Activated CD8-positive, alpha-beta memory T cell treated with anti-CD3 and anti-CD28 coated beads, Interleukin-2, amount 10 ng/mL, durations not matched to agents 7 days and 5 days (primary cell): ENCODE results near the gene B4GALT3. TPM values are rescaled to one million over a fixed set of nuclear protein-coding genes. Genes with fewer than 3 reads are reported as not detected.
"Not testable (repeated sequence)": the region's sequence is repeated elsewhere in the genome, so short reads cannot be mapped to it uniquely, and the experiment has no call there.

ENCODE experiments used
- ATAC-seq: fragments of 150-1000 bp; cut with Tn5 transposase; one replicate; pipeline ENCODE4 v1.10.0; 2021; ENCODE audit warnings: moderate library complexity
- CTCF ChIA-PET: fragments of 350-600 bp; sonication (Branson Sonifier 250); formaldehyde crosslinking; loops from one replicate; lab custom pipeline; 2021; ENCODE audit warnings: antibody characterized with exemption; lab: Charles Lee
- DNase-seq: peaks from one replicate; pipeline ENCODE4 v3.0.0-alpha.2; 2020
- H3K27ac Mint-ChIP-seq: one replicate; pipeline ENCODE4 v1.8.0; 2021; ENCODE audit warnings: mild to moderate bottlenecking, mixed read lengths
- H3K27me3 Mint-ChIP-seq: one replicate; pipeline ENCODE4 v1.8.0; 2021; ENCODE audit warnings: mixed read lengths
- H3K36me3 Mint-ChIP-seq: one replicate; pipeline ENCODE4 v1.8.0; 2021; ENCODE audit warnings: mild to moderate bottlenecking, mixed read lengths
- H3K4me1 Mint-ChIP-seq: one replicate; pipeline ENCODE4 v1.8.0; 2021; ENCODE audit warnings: mixed read lengths
- H3K4me3 Mint-ChIP-seq: one replicate; pipeline ENCODE4 v1.8.0; 2021; ENCODE audit warnings: mild to moderate bottlenecking, moderate library complexity, mixed read lengths
- H3K9me3 Mint-ChIP-seq: one replicate; pipeline ENCODE4 v1.8.0; 2022; ENCODE audit warnings: low read depth, mixed read lengths
- total RNA-seq, 2 experiments: library from RNA; stranded (reverse); gene quantifications; one replicate each; pipeline ENCODE4 v1.2.3, GENCODE V29; 2021

B4GALT3 gene
- total RNA-seq = 10 to 100 TPM; 47.0 to 53.5 TPM

DNA sequence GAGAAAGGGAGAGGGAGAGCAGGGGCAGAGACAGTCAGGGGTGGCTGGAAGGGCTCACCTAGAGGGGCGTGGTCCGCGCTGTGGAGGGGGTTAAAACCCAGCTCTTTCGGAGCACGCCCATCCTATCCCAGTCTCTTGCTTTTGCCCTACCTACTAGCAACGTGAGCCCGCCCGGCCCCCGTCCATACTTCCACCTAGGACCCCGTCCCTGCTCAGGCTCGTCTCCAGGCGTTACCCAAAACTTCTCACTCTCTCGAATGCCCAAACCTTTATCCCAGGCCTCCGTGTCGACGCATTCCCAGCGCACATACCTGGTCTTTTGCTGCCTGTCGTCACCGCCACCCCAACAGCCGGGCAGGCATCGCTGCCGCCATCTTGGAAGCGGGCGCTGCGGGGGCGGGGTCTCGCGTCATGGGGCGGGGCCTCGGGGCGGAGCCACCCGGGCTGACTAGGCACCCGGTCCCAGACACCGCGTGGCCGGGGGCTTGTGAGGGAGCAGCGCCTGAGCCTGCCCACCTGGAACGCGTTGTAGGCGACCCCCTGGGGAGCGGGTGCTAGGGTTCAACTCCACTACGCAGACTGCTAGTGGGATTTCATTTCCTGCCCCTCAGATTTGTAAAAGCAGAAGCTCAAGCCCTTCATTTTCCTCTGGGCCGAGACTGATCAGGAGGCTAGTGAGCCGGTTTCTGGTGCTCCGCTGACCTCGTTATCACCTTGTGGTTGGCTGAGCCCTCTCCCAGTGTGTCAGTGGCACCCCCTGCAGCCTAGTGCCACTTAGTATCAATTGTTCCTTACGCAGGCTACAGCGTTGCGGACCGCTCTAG, at the start of gene B4GALT3:
Gene B4GALT3 (minus strand): TSS at position 396 of the 824 bp plus-strand sequence. CDS start 1,447 bp downstream, outside the sequence.
- Mint-ChIP-seq H3K4me1 (peaks cover 58% of the 10 kb centered on the region), H3K9me3 (no peaks in the 10 kb centered on the region), H3K27ac (peak within 1 kb of the TSS; percentile 99), H3K36me3 (peaks cover 28% of the 10 kb centered on the region), H3K27me3 (no peaks in the 10 kb centered on the region), H3K4me3 (peak within 1 kb of the TSS; percentile 99)
- CTCF ChIA-PET = interaction anchor here (1.1 to 3.7 kb wide), 7 partner anchors 9 to 51 kb away, joined by 3 to 34 read pairs (median 5); partner anchors contain the start of genes PPOX and TOMM40L
- peak; percentile 92 for ATAC-seq
- DNase-seq = peak; percentile 94

DNA sequence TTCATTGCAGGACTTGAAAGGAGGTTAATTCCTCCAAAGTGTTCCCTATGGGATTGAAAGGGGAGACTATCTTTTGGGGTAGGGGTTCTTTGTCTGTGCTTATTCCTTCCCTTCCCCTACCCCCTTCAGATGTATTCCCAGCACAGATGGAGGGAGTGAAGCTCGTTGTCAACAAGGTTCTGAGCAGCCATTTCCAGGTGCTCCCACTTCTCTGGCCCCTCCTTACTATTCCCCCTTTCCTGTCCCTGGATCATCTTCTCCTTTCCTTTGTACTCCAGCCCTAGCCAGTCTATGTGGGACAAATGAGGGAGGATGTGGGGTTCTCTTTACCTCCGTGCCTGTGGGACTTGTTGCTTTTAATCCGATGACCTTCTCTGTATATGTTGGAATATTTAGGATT, 49.5 kb upstream of the B4GALT3 start:
- H3K27me3 Mint-ChIP-seq = no peaks in the 10 kb centered on the region
- peaks cover 32% of the 10 kb centered on the region for H3K4me1 Mint-ChIP-seq
- DNase-seq (no peak), ATAC-seq (no peak)
- CTCF ChIA-PET = interaction anchor here (0.8 to 11.7 kb wide), 17 partner anchors 10 to 174 kb away, joined by 3 to 215 read pairs (median 20); partner anchors contain the start of genes ADAMTS4, CFAP126, FCER1G and NDUFS2
- H3K9me3 Mint-ChIP-seq = no peaks in the 10 kb centered on the region
- peaks cover 3% of the 10 kb centered on the region for H3K36me3 Mint-ChIP-seq
- peak overlapping the region; percentile 95 for H3K4me3 Mint-ChIP-seq
- peak overlapping the region; percentile 93 for H3K27ac Mint-ChIP-seq

DNA sequence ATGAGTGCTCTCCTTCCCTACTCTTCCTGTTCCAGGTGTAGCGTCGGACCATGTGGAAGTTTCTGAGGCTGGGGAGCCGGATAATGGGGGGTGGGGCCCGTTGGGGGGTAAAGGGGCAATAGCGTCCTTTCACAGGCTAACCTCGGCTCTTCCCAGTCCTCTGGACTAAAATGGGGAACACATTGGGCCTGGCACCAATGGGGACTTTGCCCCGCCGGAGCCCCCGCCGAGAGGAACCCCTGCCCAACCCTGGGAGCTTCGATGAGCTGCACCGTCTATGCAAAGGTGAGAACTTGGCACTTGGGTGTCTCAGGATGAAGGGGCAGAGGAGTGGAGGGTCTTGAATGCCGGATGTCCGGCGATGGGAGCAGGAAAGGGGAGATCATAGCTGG, 49.0 kb upstream of the B4GALT3 start:
- ATAC-seq (no peak), DNase-seq (peak; percentile 49)
- no peaks in the 10 kb centered on the region for H3K27me3 Mint-ChIP-seq
- peak overlapping the region; percentile 93 for H3K27ac Mint-ChIP-seq
- CTCF ChIA-PET = interaction anchor here (0.6 to 11.7 kb wide), 31 partner anchors 10 to 513 kb away, joined by 3 to 215 read pairs (median 9); partner anchors contain the start of genes ADAMTS4, B4GALT3, CFAP126 and FCER1G
- peaks cover 3% of the 10 kb centered on the region for H3K36me3 Mint-ChIP-seq
- H3K4me3 Mint-ChIP-seq = peak overlapping the region; percentile 95
- H3K9me3 Mint-ChIP-seq = no peaks in the 10 kb centered on the region
- H3K4me1 Mint-ChIP-seq = peaks cover 33% of the 10 kb centered on the region

DNA sequence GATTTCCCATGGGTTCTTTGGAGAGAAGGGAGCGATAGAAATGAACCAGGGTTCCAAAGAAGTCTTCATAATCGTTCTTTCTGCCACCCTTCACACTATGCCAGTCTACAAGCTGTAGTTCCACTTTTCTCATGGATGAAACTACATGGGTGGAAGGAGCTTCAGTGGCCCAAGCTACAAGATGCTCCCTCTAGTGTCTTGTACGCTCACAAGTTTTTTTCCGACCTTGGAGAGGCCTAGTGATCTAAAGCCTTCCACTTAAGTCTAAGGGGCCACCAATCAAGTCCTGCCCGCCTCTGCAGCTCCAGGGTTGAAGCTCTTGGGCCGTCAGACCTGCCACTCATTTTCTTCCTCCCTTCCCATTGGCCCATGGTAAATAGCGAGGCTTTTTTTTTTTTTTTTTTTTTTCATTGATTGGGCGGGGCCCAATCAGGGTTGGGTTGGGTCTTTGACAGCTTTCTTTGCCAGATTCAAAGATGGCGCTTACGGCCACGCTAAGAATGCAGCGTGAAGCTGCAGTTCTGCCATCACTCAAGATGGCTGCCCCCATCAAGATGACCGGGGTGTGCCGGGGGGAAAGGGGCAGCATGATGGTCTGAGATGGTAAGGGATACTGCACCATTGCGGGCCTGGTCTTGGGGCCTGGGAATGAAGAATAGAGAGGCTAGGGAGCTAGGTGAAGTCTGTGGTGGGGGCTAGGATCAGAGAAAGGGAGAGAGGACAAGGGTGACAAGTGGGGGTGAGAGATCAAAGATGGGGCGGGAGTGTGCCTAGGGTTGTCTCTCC, 48.4 kb upstream of the B4GALT3 start, which contains the start of gene TOMM40L:
Gene TOMM40L (plus strand): TSS at position 527 of the 786 bp plus-strand sequence. CDS start 430 bp downstream, outside the sequence.
- Mint-ChIP-seq H3K4me1 (peaks cover 32% of the 10 kb centered on the region), H3K4me3 (peak within 1 kb of the TSS; percentile 95), H3K27ac (peak within 1 kb of the TSS; percentile 93), H3K36me3 (peaks cover 3% of the 10 kb centered on the region), H3K9me3 (no peaks in the 10 kb centered on the region), H3K27me3 (no peaks in the 10 kb centered on the region)
- DNase-seq (peak; percentile 97), ATAC-seq (peak; percentile 98)
- CTCF ChIA-PET = interaction anchor here (0.6 to 11.7 kb wide), 38 partner anchors 8 to 514 kb away, joined by 3 to 215 read pairs (median 6); partner anchors contain the start of genes ADAMTS4, B4GALT3, CFAP126 and FCER1G

DNA sequence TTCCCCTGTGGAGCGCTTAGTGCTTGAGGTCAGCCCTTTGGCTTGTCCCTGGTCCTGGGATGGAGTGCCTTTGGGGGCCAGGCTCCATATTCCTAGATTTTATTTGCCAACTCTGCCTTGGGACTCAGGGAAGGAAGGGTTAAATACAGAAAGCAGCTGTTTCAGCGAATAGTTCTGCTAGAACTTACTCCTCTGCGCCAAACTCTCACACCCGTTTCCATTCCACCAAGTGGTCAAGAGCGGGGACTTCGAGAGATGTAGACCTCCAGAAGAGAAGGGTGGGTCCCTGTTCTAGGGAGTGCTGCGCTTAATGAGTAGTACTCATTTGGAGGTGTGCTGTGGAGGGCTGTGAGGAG, 47.8 kb upstream of the B4GALT3 start:
- peaks cover 2% of the 10 kb centered on the region for H3K36me3 Mint-ChIP-seq
- CTCF ChIA-PET = interaction anchor here (0.6 to 11.7 kb wide), 37 partner anchors 9 to 514 kb away, joined by 3 to 215 read pairs (median 6); partner anchors contain the start of genes ADAMTS4, B4GALT3, CFAP126 and FCER1G
- DNase-seq (no peak), ATAC-seq (no peak)
- H3K4me1 Mint-ChIP-seq = peaks cover 32% of the 10 kb centered on the region
- peak overlapping the region; percentile 95 for H3K4me3 Mint-ChIP-seq
- no peaks in the 10 kb centered on the region for H3K9me3 Mint-ChIP-seq
- H3K27me3 Mint-ChIP-seq = no peaks in the 10 kb centered on the region
- peak overlapping the region; percentile 93 for H3K27ac Mint-ChIP-seq

DNA sequence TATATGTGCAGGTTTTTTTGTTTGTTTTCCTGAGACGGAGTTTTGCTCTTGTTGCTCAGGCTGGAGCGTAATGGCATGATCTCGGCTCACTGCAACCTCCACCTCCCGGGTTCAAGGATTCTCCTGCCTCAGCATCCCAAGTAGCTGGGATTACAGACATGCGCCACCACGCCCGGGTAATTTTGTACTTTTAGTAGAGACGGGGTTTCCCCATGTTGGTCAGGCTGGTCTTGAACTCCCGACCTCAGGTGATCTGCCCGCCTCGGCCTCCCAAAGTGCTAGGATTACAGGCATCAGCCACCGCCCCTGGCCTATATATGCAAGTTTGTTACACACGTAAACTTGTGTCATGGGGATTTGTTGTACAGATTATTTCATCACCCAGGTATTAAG, 47.4 kb upstream of the B4GALT3 start:
- CTCF ChIA-PET = interaction anchor here (0.6 to 11.7 kb wide), 12 partner anchors 8 to 160 kb away, joined by 4 to 215 read pairs (median 24); partner anchors contain the start of genes CFAP126, FCER1G, NDUFS2 and PPOX
- DNase-seq, H3K9me3 Mint-ChIP-seq, H3K4me3 Mint-ChIP-seq, ATAC-seq, H3K36me3 Mint-ChIP-seq, H3K27ac Mint-ChIP-seq, H3K27me3 Mint-ChIP-seq: not testable (repeated sequence)
- peaks cover 32% of the 10 kb centered on the region for H3K4me1 Mint-ChIP-seq

DNA sequence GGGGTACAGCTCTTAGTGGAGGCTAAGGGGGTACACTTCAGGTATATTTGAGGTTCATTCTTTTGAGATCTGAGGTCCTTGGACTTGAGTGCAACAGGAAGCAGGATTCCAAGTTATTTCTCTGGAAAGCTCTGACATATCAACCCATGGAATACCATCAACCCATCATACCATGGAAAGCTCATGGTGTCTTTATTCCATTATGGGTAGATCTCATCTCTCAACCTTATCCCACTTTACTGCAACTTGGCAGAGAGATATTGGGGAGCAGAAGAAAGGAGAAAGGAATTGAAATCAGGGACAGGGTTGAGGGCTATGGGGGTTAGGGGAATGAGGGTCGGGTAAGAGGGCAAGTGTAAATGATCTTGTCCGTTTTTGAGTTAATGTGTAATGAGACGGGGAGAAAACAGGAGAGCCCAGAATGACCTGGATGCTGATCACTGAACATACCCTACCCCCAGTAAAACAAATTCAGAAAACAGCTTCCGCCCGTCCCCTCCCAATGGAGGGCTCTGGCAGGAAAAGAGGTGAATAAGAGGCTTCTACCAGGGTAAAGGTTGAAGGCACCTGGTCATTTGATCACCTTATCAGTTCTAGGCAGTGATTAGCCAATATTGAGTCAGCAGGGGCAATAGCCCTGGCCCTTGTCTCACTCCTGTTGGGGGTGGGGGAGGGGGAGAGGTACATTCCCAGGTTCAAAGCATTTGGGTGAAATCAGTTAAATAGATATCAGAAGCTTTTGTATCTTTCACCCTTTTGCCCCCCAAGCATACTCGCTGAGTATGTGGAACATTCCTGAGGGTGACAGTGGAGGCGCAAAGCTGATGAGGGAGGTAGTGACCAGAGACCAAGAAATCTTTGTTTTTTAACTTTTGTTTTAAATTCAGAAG, 46.7 kb upstream of the B4GALT3 start:
- H3K9me3 Mint-ChIP-seq = no peaks in the 10 kb centered on the region

DNA sequence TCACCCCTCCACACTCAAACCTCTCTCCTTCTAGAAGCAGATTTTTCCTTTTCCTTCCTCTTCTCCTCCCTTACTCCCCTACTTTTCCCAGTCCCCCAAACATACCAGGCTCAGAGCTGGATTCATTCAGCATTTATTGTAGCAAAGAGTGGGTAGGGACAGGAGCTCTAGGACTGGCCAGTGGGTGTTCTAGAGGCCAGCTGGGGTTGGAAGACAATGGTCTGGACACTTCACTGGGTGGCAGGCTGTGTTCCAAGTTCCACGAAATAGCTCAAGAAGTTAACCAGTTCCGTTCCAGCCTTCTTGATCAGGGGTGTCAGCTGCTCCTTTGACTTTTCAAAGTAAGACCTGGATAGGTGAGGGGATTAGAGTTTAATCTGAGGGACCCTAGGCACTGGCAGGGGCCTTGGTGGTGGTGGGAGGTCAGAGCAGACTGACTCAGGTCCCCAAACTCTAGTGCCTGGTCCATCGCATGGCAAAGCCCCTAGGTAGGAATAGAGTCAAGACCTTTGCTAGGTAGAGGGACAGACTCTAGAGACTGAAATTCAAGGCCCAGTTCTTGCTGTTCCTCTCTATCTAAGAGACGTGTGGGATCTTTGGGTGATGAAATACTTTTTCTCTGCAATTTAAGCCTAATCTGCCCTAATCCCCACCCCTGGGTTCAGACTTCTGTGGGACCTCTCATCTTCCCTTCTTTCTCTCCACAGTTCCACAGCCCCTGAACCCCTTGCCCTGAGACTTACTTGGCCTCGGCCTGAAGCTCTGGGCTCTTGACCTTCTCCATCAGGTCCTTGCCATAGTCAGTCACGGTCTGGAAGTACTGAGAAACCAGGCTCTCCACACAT, 45.1 kb upstream of the B4GALT3 start:
- Mint-ChIP-seq H3K4me3 (no peak overlapping the region), H3K27me3 (no peaks in the 10 kb centered on the region), H3K36me3 (no peaks in the 10 kb centered on the region), H3K9me3 (no peaks in the 10 kb centered on the region), H3K27ac (no peak overlapping the region), H3K4me1 (peaks cover 32% of the 10 kb centered on the region)
- CTCF ChIA-PET = interaction anchor here (0.6 to 11.7 kb wide), 6 partner anchors 12 to 163 kb away, joined by 3 to 215 read pairs (median 4); no protein-coding TSS in a partner anchor
- DNase-seq (no peak), ATAC-seq (no peak)

More for the DNA sequence above, 46.7 kb upstream of the B4GALT3 start:
- Mint-ChIP-seq H3K4me1 (peaks cover 32% of the 10 kb centered on the region), H3K27me3 (no peaks in the 10 kb centered on the region), H3K27ac (no peak overlapping the region), H3K36me3 (peaks cover 1% of the 10 kb centered on the region), H3K4me3 (no peak overlapping the region)
- CTCF ChIA-PET = interaction anchor here (1.0 to 11.7 kb wide), 8 partner anchors 13 to 161 kb away, joined by 3 to 215 read pairs (median 50); partner anchors contain the start of genes CFAP126, NDUFS2 and PPOX
- no peak for ATAC-seq
- no peak for DNase-seq

DNA sequence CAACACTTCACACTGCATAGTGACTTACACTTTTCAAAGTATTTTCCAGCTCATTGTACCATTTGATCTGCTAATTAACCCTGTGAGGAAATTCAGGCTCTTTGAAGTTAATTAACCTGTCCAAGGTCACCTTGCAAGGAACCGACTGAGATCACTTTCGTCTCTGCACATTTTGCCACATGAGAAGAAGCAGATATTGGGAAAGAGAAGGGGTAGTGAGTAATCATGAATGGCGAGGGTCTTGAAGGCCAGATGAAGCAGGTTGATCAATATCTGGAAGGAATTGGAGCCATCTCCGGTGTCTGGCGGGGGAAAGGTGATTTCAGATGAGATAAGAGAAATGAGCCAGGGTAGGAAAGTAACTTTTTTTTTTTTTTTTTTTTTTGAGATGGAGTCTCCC, 42.7 kb upstream of the B4GALT3 start:
- H3K4me1 Mint-ChIP-seq = peaks cover 29% of the 10 kb centered on the region
- CTCF ChIA-PET = interaction anchor here (1.0 to 10.9 kb wide), 6 partner anchors 9 to 86 kb away, joined by 3 to 110 read pairs (median 11); partner anchors contain the start of gene NDUFS2
- no peak overlapping the region for H3K27ac Mint-ChIP-seq
- no peak for ATAC-seq
- H3K4me3 Mint-ChIP-seq = no peak overlapping the region
- peaks cover 3% of the 10 kb centered on the region for H3K36me3 Mint-ChIP-seq
- H3K27me3 Mint-ChIP-seq = no peaks in the 10 kb centered on the region
- no peaks in the 10 kb centered on the region for H3K9me3 Mint-ChIP-seq
- no peak for DNase-seq

DNA sequence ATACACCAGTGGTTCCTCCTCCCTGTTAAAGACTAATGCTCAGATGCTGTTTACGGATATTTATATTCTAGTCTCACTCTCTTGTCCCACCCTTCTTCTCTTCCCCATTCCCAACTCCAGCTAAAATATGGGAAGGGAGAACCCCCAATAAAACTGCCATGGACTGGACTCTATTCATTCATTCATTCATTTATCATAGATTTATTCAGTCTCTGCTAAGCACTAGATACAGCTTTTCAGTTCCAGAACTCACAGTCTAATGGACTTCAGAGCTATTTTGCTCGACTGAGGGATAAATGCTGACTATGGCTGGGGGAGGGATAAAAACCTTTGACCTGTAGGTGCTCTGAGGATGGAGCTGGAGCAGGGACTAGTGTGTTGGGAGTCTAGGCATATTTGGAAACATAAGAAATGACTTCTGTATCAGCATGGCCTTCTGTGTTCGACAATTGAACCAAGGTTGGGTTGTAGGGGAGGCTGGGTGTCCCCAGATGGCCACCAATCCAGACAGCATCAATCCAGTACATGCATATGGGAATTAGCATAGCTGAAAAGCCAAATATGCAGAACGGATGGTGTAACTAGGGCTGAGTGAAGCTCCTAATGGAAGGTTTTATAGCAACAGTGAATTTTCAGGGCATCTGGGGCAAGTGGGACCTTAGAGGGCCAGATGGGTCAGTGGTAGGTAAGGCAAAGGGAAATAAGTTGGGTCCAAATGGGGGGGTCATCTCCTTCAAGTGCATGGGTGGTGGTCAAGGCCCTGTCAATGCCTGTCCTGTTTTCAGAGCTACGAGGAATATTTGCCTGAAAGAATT, 42.0 kb upstream of the B4GALT3 start:
- no peaks in the 10 kb centered on the region for H3K9me3 Mint-ChIP-seq
- CTCF ChIA-PET = interaction anchor here (0.8 to 10.9 kb wide), 7 partner anchors 9 to 162 kb away, joined by 3 to 110 read pairs (median 10); partner anchors contain the start of gene NDUFS2
- H3K27me3 Mint-ChIP-seq = no peaks in the 10 kb centered on the region
- no peak for DNase-seq
- H3K4me3 Mint-ChIP-seq = no peak overlapping the region
- peaks cover 7% of the 10 kb centered on the region for H3K36me3 Mint-ChIP-seq
- peaks cover 32% of the 10 kb centered on the region for H3K4me1 Mint-ChIP-seq
- ATAC-seq = no peak
- no peak overlapping the region for H3K27ac Mint-ChIP-seq
